Measurements from ENCODE around the gene PKP2.

The PKP2 gene

GRCh38 chr12:32819424-32819823 is 77.2 kb downstream of the PKP2 start:
- DNase-seq, result no peak

GRCh38 chr12:32811686-32812392 is 84.7 kb downstream of the PKP2 start:
- no peak for DNase-seq

- DNase-seq, result peak in 1 of 56 donors; percentile 6
Observed at GRCh38 chr12:32809846-32810245, 86.7 kb downstream of the PKP2 start.

DNA sequence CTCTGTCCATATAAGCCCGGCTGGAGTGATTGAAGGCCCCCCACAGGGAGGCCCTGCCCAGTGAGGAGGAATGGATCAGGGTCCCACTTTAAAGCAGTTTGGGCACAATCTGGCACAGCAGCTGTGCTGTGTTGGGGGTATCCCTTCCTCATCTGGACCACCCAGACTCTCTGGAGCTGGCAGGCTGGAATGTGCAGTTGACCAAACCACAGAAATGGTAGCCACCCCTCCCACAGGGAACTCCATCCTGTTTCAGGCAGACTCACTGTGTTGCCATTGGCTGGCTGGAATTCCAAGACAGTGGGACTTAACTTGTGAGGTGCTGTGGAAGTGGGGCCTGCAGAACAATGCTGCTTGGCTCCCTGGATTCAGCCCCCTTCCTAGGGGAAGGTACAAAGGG is 87.4 kb downstream of the PKP2 start:
- no peak for DNase-seq

GRCh38 chr12:32804301-32804700 is 92.3 kb downstream of the PKP2 start:
- DNase-seq, result no peak

- no peak for DNase-seq
Observed at GRCh38 chr12:32801269-32801980, 95.2 kb downstream of the PKP2 start.

GRCh38 chr12:32794281-32794680 is 102.3 kb downstream of the PKP2 start:
- DNase-seq, result no peak

DNA sequence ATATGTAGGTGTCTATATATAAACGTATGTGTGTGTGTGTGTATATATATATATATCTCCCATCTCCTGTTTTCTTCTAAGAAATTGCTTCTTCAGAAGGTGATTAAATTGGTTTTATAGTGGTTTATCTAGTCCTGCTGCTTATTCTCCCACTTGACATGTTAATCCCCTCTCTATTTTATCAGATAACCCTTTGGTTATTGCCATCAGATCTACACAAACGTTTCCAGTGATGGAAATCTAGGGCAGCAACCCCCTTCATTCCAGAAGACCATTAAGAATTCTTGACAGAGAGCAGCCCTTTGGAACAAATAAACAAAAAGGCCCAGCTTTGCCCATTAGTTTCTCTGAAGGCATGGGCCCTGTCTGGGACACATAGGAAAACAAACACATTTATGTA is 106.7 kb downstream of the PKP2 start:
- no peak for DNase-seq

DNA sequence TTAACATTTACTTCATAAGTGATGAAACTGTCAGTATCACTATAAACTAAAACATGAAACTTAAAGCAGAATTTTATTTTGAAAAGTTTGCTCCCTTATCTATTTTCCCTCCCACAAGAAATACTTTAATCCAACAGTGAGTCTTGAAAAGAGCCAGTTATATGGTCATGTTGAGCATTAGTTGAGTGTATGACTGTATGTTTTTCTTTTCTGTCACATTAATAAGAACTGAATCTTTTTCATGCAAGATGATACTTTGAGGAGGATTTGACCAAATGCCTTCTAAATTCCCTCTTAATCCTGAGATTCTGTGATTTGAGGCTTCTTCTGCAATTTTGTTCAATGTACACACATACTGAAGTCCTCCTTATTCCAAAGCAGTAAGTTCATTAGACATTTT is 107.1 kb downstream of the PKP2 start:
- no peak for DNase-seq

DNA sequence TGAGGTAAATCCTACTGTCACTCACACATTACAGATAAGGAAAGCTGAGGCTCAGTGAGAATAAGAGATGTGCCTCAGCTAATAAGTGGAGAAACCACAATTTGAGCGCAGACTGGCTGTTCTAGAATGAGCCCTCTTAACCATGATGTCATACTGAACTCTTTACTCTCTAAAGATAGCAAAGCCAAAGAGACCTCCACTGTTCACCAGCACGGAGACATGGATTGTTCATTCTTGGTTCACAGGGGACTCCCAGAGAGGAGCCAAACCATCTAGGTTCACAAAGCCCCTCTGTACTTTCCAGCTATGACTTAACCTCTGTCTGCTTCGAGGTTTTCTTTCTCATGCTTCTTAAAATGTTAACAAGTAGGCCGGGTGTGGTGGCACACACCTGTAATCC is 108.2 kb downstream of the PKP2 start:
- no peak for DNase-seq

DNA sequence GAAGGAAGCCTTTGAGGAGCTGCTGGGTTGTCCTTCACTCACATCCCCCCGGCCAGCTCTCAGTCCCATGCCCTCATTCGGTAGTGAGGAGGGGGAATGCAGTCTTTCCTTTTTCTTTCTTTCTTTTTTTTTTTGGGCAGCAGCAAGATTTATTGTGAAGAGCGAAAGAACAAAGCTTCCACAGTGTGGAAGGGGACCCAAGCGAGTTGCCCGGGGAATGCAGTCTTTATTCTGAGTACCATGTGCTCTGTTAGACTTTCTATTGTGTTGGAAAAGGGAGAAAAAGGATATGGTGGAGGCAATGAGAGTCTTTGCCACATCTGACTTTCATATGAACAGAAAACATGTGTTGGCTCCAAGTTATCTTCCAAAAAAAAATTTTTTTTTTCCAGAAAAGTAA is 111.0 kb downstream of the PKP2 start:
- DNase-seq, result no peak

DNA sequence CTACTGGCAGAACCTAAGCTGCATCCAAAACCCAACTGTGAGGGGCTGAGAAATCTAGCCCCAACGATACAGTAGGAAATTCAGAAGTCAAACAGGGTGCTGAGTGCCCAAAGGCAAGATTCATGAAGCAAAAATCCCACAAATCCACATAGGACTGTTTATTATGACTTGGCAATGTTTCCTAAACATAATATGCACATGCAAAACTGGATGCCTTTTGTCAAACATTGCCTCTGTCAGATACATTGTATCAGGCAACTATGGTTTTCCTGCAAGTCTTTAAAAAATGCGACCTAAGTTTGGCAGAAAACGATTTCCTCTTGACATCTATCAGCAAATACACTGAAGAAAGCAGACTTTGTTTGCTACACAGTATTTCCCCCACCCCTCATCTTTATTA is 113.5 kb downstream of the PKP2 start:
- DNase-seq, result no peak

- no peak for DNase-seq
Observed at GRCh38 chr12:32780071-32780470, 116.5 kb downstream of the PKP2 start.

GRCh38 chr12:32777691-32778175 is 118.8 kb downstream of the PKP2 start:
- no peak for DNase-seq

- no peak for DNase-seq
Observed at GRCh38 chr12:32777159-32777558, 119.4 kb downstream of the PKP2 start.

- no peak for DNase-seq
Observed at GRCh38 chr12:32776258-32776657, 120.3 kb downstream of the PKP2 start.

DNA sequence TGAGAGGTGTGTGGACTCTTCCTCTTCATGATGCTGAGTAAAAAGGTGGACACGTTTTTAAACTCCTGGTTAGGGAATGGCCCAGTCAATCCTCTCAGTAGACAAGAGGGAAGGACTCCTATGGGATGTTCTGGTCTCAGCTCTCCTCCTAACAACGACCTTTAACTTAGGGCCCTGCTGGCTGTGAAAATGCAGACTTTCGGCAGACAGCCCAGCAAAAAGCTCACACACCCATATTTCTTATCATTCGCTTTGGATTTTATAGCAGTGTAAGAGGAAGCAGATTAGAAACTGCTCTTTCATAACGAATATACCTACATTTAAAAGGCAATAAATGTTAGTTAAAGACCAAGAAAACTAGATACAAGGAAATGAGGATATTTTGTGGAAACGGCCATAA is 122.9 kb downstream of the PKP2 start:
- no peak for DNase-seq

- no peak for DNase-seq
Observed at GRCh38 chr12:32770141-32770540, 126.4 kb downstream of the PKP2 start.

- no peak for DNase-seq
Observed at GRCh38 chr12:32768518-32768917, 128.1 kb downstream of the PKP2 start.

- DNase-seq, result no peak
Observed at GRCh38 chr12:32765906-32766305, 130.7 kb downstream of the PKP2 start.

DNA sequence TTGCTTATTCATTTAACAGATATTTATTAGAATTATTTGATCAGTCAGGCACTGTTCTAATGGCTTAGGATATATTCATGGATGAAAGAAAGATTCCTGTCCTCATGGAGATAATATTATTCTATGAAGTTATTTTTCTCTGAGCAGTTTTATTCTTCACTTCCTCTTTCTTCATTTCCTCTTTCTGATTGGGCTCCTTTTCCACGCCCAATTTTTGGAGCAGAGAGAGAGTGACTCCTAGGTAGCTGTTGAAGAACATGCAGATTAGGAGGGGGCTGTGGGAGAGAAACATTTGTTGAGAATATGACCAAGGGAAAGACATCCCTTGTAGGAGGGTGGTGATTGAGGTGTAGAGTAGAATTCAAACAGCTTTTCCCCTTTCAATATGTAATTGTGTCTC is 134.9 kb downstream of the PKP2 start:
- no peak for DNase-seq

DNA sequence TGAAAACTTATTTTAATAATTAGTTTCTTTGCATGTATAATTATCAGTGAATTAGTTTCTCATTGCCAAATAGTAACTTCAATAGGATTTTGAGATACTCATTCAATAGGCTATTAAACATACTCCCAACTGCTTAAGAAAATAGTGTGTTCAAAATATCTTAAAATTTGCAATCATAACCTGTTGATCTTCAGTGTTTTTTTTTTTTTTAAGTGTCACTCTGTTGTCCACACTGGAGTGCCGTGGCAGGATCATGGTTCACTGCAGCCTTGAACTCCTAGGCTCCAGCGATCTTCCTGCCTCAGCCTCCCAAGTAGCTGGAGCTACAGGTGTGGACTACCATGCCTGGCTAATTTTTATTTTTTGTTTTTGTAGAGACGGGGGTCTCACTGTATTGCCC is 139.4 kb downstream of the PKP2 start:
- no peak for DNase-seq

DNA sequence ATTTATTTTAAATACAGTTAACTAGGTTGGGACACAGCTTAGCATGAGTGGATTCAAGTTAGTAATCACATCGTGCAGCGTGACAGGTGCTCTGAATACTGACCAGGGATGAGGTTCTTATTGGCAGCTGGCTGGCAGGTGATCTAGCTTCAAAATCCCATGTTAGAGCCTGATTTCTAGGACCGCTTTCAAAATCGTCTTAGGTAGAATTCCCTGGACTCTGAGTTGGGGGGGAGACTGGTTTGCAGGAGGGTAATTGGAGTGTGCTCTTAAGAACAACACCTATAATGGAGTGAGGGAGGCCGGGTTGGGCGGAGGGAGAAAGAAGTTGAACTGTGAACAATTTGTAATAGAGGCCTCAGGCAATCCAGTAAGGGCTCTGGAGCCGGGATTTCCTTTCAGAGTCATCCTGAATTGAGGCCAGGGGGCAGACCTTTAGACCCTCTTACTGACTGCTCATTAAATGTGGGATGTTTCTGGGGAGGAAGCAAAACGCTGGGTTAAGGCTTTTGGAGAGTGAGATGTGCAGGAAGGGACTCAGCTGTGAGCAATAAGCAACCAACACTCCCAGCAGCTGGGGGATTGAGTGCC is 140.0 kb downstream of the PKP2 start:
- peak in 2 of 56 donors; percentile 3 to 37 for DNase-seq
